K562 (cell line): Measurements from ENCODE around the gene NMNAT3. TPM values are rescaled to one million over a fixed set of nuclear protein-coding genes. Genes with fewer than 3 reads are reported as not detected.

ENCODE experiments used
- ATAC-seq: fragments of 200-7000 bp; cut with Tn5 transposase; 3 replicates; pipeline ENCODE4 v1.9.1; 2020; ENCODE audit warnings: moderate library complexity
- BruUV-seq: library from RNA; stranded (reverse); fragments of 400-500 nt; replicated peaks from 2 replicates; lab custom pipeline; 2021; lab: Mats Ljungman, UMichigan
- CTCF ChIA-PET: fragments of 300-600 bp; formaldehyde crosslinking; extraction: SDS; loops from one replicate; lab custom pipeline; 2021; ENCODE audit warnings: low intra/inter-chr PET ratio; lab: Yijun Ruan, JAX
- POLR2A ChIA-PET: fragments of 300-600, 350-650 bp; sonication (Branson Sonifier 250); formaldehyde crosslinking; extraction: SDS; loops from one replicate; lab custom pipeline; 2021; ENCODE audit warnings: antibody characterized with exemption, inconsistent platforms; lab: Yijun Ruan, JAX
- DNase-seq, 4 experiments: peaks; one replicate each; pipeline versions ENCODE4 v3.0.0 to v3.0.0-alpha.2; 2011 to 2018; ENCODE audit warnings: low spot score in 3 of 4, mixed read lengths in 3 of 4; ENCODE audit errors: extremely low read depth in 1 of 4
- FAIRE-seq: peaks from 2 replicates; lab custom pipeline; 2011; peaks lifted over from hg19 to GRCh38; lab: Jason Lieb, UNC
- H2AFZ ChIP-seq: 2 replicates; pipeline ENCODE4 v1.6.0; 2011; ENCODE audit warnings: low read depth, low read length, control low read depth, inconsistent platforms
- H3K27ac ChIP-seq: fragments of 200-600 bp; 3 replicates; pipeline ENCODE4 v1.8.0; 2011; ENCODE audit warnings: low read depth, mild to moderate bottlenecking, control low read depth, inconsistent platforms, low read length, moderate library complexity, mixed read lengths; ENCODE audit errors: extremely low read depth
- H3K27me3 ChIP-seq, 2 experiments: fragments of 300-600 bp in 1 of 2; 2 replicates in 1 of 2; 3 replicates in 1 of 2; pipeline versions ENCODE4 v1.6.0 to v1.8.0; 2011; ENCODE audit warnings: inconsistent platforms in 2 of 2, low read length in 2 of 2, mild to moderate bottlenecking in 1 of 2, mixed read lengths in 1 of 2, moderate library complexity in 1 of 2; ENCODE audit not compliant: control insufficient read depth in 2 of 2, insufficient read depth in 2 of 2
- H3K36me3 ChIP-seq: fragments of 300-600 bp; 3 replicates; pipeline ENCODE4 v1.8.0; 2011; ENCODE audit warnings: mild to moderate bottlenecking, low read length, inconsistent platforms; ENCODE audit not compliant: control insufficient read depth, insufficient read depth
- H3K4me1 ChIP-seq, 2 experiments: fragments of 200-600 bp in 1 of 2; replicated peaks in 1 of 2; 2 replicates in 1 of 2; 3 replicates in 1 of 2; pipeline versions ENCODE4 v1.5.1 to v1.8.0; 2011; ENCODE audit warnings: inconsistent platforms in 2 of 2, low read length in 2 of 2, mild to moderate bottlenecking in 1 of 2, mixed read lengths in 1 of 2, moderate library complexity in 1 of 2; ENCODE audit not compliant: control insufficient read depth in 2 of 2, insufficient read depth in 2 of 2
- H3K4me2 ChIP-seq: 2 replicates; pipeline ENCODE4 v1.6.1; 2011; ENCODE audit warnings: low read length, control low read depth, inconsistent platforms, mixed read lengths; ENCODE audit not compliant: insufficient read depth
- H3K4me3 ChIP-seq: fragments of 200-600 bp; sonication (generic), shearing (Covaris generic); 2 replicates; pipeline ENCODE4 v1.5.1; 2016; ENCODE audit warnings: control low read depth, inconsistent platforms
- H3K79me2 ChIP-seq: fragments of 200-600 bp; 3 replicates; pipeline ENCODE4 v1.8.0; 2011; ENCODE audit warnings: low read length, inconsistent platforms; ENCODE audit not compliant: control insufficient read depth, insufficient read depth
- H3K9ac ChIP-seq, 2 experiments: 2 replicates each; pipeline versions ENCODE4 v1.6.0 to v1.6.1; 2011; ENCODE audit warnings: low read depth in 2 of 2, low read length in 2 of 2, control low read depth in 1 of 2, inconsistent platforms in 1 of 2, mild to moderate bottlenecking in 1 of 2, mixed read lengths in 1 of 2; ENCODE audit not compliant: insufficient read depth in 1 of 2
- H3K9me1 ChIP-seq: one replicate; pipeline ENCODE4 v1.6.0; 2011; ENCODE audit warnings: inconsistent platforms, mild to moderate bottlenecking, low read length, moderate library complexity; ENCODE audit not compliant: control insufficient read depth, insufficient read depth
- H3K9me3 ChIP-seq: replicated peaks from 2 replicates; pipeline ENCODE4 v1.5.1; 2011; ENCODE audit warnings: low read depth, low read length, inconsistent platforms; ENCODE audit not compliant: control insufficient read depth, insufficient read depth
- H4K20me1 ChIP-seq: replicated peaks from 2 replicates; pipeline ENCODE4 v1.6.1; 2011; ENCODE audit warnings: low read length, inconsistent platforms, mixed read lengths; ENCODE audit not compliant: control insufficient read depth, insufficient read depth
- MEF2A ChIP-seq: IDR thresholded peaks from 2 replicates; pipeline ENCODE4 v1.6.1; 2011; ENCODE audit warnings: low read depth, mild to moderate bottlenecking, low read length, moderate library complexity; ENCODE audit not compliant: control insufficient read depth
- NCOR1 ChIP-seq: fragments of 450-650 bp; IDR thresholded peaks from 2 replicates; pipeline ENCODE4 v1.6.1; 2016; ENCODE audit warnings: mild to moderate bottlenecking, moderate library complexity
- XRCC4 ChIP-seq: IDR thresholded peaks from one replicate; pipeline ENCODE4 v1.6.1; 2011; ENCODE audit not compliant: insufficient read depth, insufficient read length; ENCODE audit errors: extremely low read depth
- ZEB2 ChIP-seq: fragments of 450-650 bp; IDR thresholded peaks from 2 replicates; pipeline ENCODE4 v1.6.1; 2016
- WGBS: fragments of 100-300 bp; shearing (Covaris generic); methylation state at CpG from one replicate; pipeline ENCODE4 v1.1.6; 2016; ENCODE audit warnings: low coverage, mixed read lengths; ENCODE audit not compliant: insufficient coverage; ENCODE audit errors: missing lambda C conversion rate; 5-methylcytosine and 5-hydroxymethylcytosine counted together
- in situ Hi-C: fragments of 300-500 bp; cut with MboI; formaldehyde crosslinking; loops from 4 replicates; pipeline ENCODE4 v1.15.0; 2018; ENCODE audit warnings: inconsistent platforms, mixed read lengths
- intact Hi-C: fragments of 100-400 bp; cut with micrococcal nuclease; formaldehyde crosslinking; loops from 2 replicates; pipeline ENCODE4 v1.14.2; 2022
- polyA plus RNA-seq, 8 experiments: library from polyadenylated mRNA; depleted of rRNA in 4 of 8; stranded (reverse) in 5 of 8; unstranded in 3 of 8; fragments of >200 nt; fragmentation: Nextera tagmentation in 2 of 8; fragmentation: Illumina TruSeq in 1 of 8; extraction: Ambion mirVana in 2 of 8; extraction: Trizol in 1 of 8; gene quantifications; 2 replicates each; pipeline versions ENCODE4 v1.2.1 to v1.2.3, GENCODE V29; 2011 to 2014; ENCODE audit warnings: inconsistent platforms in 1 of 8, missing spikeins in 1 of 8
- total RNA-seq, 7 experiments: library from RNA; depleted of rRNA in 6 of 7; stranded (reverse); fragments of >200 nt in 6 of 7; fragmentation: Illumina TruSeq in 2 of 7; extraction: Trizol in 2 of 7; gene quantifications; 2 replicates each; pipeline versions ENCODE4 v1.2.1 to v1.2.3, GENCODE V29; 2011 to 2021; ENCODE audit warnings: low replicate concordance in 1 of 7
- TF ChIP-seq, protein P1 (sequence below): fragments of 250-450 bp; sonication (Bioruptor Pico); IDR thresholded peaks from 2 replicates; pipeline ENCODE4 v1.4.0; 2020; ENCODE audit warnings: mild to moderate bottlenecking, moderate library complexity

Gene NMNAT3
- total and polyA plus RNA-seq, 9 of the 15 experiments (the other 6 are each of a cell fraction or from before 2014, with no cell fraction given), result 2.3 to 12.5 (median 6.6) TPM

DNA sequence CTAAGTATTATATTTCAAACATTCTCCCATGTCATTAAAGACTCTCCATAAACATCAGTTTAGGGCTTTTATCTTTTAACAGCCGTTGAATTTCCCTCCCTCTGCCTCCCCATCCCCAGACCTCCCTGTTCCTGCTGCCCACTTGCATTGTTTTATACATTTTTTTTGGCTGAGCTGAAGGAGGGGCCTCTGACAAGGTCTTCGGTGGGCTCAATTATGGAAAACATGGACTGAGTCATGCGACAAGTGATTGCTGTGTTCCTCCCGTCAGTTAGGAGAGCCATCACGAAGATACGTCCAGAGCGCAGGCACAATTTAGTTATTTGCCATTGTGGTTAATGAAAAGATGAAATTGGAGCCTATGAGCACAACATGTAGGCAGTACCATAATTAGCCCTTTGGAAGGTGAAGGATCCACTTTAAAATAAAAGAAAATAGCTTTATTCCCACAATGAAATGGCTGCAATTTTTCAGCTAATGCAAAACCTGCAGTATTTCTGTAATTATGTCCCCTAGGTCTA is 12.0 kb upstream of the NMNAT3 start:
- Histone ChIP-seq H3K36me3 (no peaks in the 10 kb centered on the region), H4K20me1 (no peaks in the 10 kb centered on the region), H3K9me1 (no peaks in the 10 kb centered on the region), H3K4me3 (no peak overlapping the region), H3K79me2 (no peaks in the 10 kb centered on the region), H3K4me1 (no peaks in the 10 kb centered on the region), H3K9me3 (no peaks in the 10 kb centered on the region), H2AFZ (no peak overlapping the region), H3K27ac (no peak overlapping the region), H3K27me3 (peaks cover 5 to 10% of the 10 kb centered on the region in 2 experiments; a peak in 3 of 5 replicates), H3K4me2 (no peak overlapping the region), H3K9ac (no peak overlapping the region)
- in situ Hi-C loops (no loop called here), intact Hi-C loops (no loop called here)
- TF ChIP-seq XRCC4 (no peak), NCOR1 (no peak), ZEB2 (no peak), MEF2A (no peak)
- TF ChIP-seq, protein P1, sequence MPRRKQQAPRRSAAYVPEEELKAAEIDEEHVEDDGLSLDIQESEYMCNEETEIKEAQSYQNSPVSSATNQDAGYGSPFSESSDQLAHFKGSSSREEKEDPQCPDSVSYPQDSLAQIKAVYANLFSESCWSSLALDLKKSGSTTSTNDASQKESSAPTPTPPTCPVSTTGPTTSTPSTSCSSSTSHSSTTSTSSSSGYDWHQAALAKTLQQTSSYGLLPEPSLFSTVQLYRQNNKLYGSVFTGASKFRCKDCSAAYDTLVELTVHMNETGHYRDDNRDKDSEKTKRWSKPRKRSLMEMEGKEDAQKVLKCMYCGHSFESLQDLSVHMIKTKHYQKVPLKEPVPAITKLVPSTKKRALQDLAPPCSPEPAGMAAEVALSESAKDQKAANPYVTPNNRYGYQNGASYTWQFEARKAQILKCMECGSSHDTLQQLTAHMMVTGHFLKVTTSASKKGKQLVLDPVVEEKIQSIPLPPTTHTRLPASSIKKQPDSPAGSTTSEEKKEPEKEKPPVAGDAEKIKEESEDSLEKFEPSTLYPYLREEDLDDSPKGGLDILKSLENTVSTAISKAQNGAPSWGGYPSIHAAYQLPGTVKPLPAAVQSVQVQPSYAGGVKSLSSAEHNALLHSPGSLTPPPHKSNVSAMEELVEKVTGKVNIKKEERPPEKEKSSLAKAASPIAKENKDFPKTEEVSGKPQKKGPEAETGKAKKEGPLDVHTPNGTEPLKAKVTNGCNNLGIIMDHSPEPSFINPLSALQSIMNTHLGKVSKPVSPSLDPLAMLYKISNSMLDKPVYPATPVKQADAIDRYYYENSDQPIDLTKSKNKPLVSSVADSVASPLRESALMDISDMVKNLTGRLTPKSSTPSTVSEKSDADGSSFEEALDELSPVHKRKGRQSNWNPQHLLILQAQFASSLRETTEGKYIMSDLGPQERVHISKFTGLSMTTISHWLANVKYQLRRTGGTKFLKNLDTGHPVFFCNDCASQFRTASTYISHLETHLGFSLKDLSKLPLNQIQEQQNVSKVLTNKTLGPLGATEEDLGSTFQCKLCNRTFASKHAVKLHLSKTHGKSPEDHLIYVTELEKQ (CRISPR knock-in tag), result no peak
- DNase-seq (no peak), ATAC-seq (no peak), FAIRE-seq (no peak)
- WGBS, result 0% methylated on average over 7 of the region's 7 CpGs
- POLR2A ChIA-PET, result no interaction called here
- BruUV-seq, result no TSS peak
- CTCF ChIA-PET, result no interaction called here
